ENCODE data around the gene TM9SF4. TPM values are rescaled to one million over a fixed set of nuclear protein-coding genes. Genes with fewer than 3 reads are reported as not detected.
"Not testable (repeated sequence)": the region's sequence is repeated elsewhere in the genome, so short reads cannot be mapped to it uniquely, and the experiment has no call there.

TM9SF4 gene
- total RNA-seq, 1 donor: 41.1 TPM

- TF ChIP-seq CTCF (IDR thresholded peaks at IDR 0.05; ENCODE audit: insufficient read depth, low read length): no peak
- DNase-seq (ENCODE audit: low read depth): no peak
- H3K4me3 ChIP-seq (ENCODE audit: low read depth, low read length): no peak overlapping the region
Measured at GRCh38 chr20:32190616-32191415, 81.3 kb downstream of the TM9SF4 start.

GRCh38 chr20:32191422-32191821 lies 81.9 kb downstream of the TM9SF4 start:
- no peak for DNase-seq (ENCODE audit: low read depth)
- H3K4me3 ChIP-seq (ENCODE audit: low read depth, low read length): no peak overlapping the region
- TF ChIP-seq CTCF (IDR thresholded peaks at IDR 0.05; ENCODE audit: insufficient read depth, low read length): no peak

- no peak overlapping the region for H3K4me3 ChIP-seq (ENCODE audit: low read depth, low read length)
- no peak for TF ChIP-seq CTCF (IDR thresholded peaks at IDR 0.05; ENCODE audit: insufficient read depth, low read length)
- DNase-seq (ENCODE audit: low read depth): no peak
Measured at GRCh38 chr20:32191873-32192272, 82.4 kb downstream of the TM9SF4 start.

- no peak for DNase-seq (ENCODE audit: low read depth)
- TF ChIP-seq CTCF (IDR thresholded peaks at IDR 0.05; ENCODE audit: insufficient read depth, low read length): no peak
- no peak overlapping the region for H3K4me3 ChIP-seq (ENCODE audit: low read depth, low read length)
Measured at GRCh38 chr20:32192698-32193097, 83.2 kb downstream of the TM9SF4 start.

GRCh38 chr20:32193336-32193735 lies 83.8 kb downstream of the TM9SF4 start:
- not testable (repeated sequence) for H3K4me3 ChIP-seq (ENCODE audit: low read depth, low read length); DNase-seq (ENCODE audit: low read depth)

- no peak for TF ChIP-seq CTCF (IDR thresholded peaks at IDR 0.05; ENCODE audit: insufficient read depth, low read length)
Measured at GRCh38 chr20:32193996-32194395, 84.5 kb downstream of the TM9SF4 start.

GRCh38 chr20:32195581-32195980 lies 86.1 kb downstream of the TM9SF4 start:
- no peak overlapping the region for H3K4me3 ChIP-seq (ENCODE audit: low read depth, low read length)
- TF ChIP-seq CTCF (IDR thresholded peaks at IDR 0.05; ENCODE audit: insufficient read depth, low read length): no peak
- DNase-seq (ENCODE audit: low read depth): no peak

More at GRCh38 chr20:32193996-32194395, 84.5 kb downstream of the TM9SF4 start:
- no peak overlapping the region for H3K4me3 ChIP-seq (ENCODE audit: low read depth, low read length)
- DNase-seq (ENCODE audit: low read depth): no peak

- not testable (repeated sequence) for DNase-seq (ENCODE audit: low read depth); H3K4me3 ChIP-seq (ENCODE audit: low read depth, low read length)
Measured at GRCh38 chr20:32196613-32197012, 87.1 kb downstream of the TM9SF4 start.

- not testable (repeated sequence) for DNase-seq (ENCODE audit: low read depth)
Measured at GRCh38 chr20:32197136-32197535, 87.6 kb downstream of the TM9SF4 start.

More at GRCh38 chr20:32197136-32197535, 87.6 kb downstream of the TM9SF4 start:
- H3K4me3 ChIP-seq (ENCODE audit: low read depth, low read length): not testable (repeated sequence)

Measured in fibroblast of the aortic adventitia (primary cell).